HepG2 (cell line): ENCODE data around the gene ZNF180.

ENCODE experiments used
- CREB1 ChIP-seq, 2 experiments: fragments of 450-650 bp in 1 of 2; IDR thresholded peaks; 2 replicates each; pipeline ENCODE4 v1.6.1; 2016 to 2017; ENCODE audit warnings: control low read depth in 1 of 2, mild to moderate bottlenecking in 1 of 2, missing compliant biosample characterization in 1 of 2, missing genetic modification characterization in 1 of 2
- RNF2 ChIP-seq: fragments of 450-650 bp; conservative IDR thresholded peaks from 2 replicates; pipeline ENCODE4 v1.6.1; 2016; ENCODE audit warnings: low read depth
- ZNF30 ChIP-seq: sonication (generic); formaldehyde crosslinking; IDR thresholded peaks from 2 replicates; pipeline ENCODE4 v1.5.0; 2020; ENCODE audit warnings: mild to moderate bottlenecking, missing genetic modification reagents
- TF ChIP-seq, protein P1 (sequence below): sonication (generic); formaldehyde crosslinking; IDR thresholded peaks from 2 replicates; pipeline ENCODE4 v1.4.0; 2020; ENCODE audit warnings: missing genetic modification reagents, borderline replicate concordance
- TF ChIP-seq, protein P2 (sequence below): sonication (generic); formaldehyde crosslinking; IDR thresholded peaks from 2 replicates; pipeline ENCODE4 v1.5.0; 2020; ENCODE audit warnings: mild to moderate bottlenecking, missing genetic modification reagents, moderate library complexity

DNA sequence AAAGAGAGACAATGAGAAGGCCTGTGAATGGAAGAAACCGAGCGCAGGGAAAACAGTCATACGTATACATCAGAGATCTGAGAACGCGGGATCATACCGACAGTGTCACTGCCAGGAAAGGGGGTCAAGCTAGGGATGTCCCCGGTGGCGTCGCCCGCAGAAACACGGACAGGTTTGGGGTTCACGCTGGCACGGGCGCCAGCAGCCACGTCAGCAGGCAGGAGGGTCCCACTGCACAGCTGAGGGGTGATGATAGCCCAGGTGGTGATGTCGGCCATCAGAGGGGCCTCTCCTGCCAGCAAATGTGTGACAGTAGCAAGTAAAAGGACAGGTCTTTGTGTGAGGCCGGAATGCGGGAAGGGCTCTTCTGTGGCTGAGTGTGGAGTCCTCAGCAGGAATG is 48.6 kb downstream of the ZNF180 start:
- TF ChIP-seq, protein P1, sequence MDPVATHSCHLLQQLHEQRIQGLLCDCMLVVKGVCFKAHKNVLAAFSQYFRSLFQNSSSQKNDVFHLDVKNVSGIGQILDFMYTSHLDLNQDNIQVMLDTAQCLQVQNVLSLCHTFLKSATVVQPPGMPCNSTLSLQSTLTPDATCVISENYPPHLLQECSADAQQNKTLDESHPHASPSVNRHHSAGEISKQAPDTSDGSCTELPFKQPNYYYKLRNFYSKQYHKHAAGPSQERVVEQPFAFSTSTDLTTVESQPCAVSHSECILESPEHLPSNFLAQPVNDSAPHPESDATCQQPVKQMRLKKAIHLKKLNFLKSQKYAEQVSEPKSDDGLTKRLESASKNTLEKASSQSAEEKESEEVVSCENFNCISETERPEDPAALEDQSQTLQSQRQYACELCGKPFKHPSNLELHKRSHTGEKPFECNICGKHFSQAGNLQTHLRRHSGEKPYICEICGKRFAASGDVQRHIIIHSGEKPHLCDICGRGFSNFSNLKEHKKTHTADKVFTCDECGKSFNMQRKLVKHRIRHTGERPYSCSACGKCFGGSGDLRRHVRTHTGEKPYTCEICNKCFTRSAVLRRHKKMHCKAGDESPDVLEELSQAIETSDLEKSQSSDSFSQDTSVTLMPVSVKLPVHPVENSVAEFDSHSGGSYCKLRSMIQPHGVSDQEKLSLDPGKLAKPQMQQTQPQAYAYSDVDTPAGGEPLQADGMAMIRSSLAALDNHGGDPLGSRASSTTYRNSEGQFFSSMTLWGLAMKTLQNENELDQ (CRISPR knock-in tag): no peak
- TF ChIP-seq RNF2: no peak
- TF ChIP-seq CREB1 (IDR thresholded peaks at IDR 0.05): no peak
- no peak for TF ChIP-seq CREB1 (CRISPR knock-in tag; IDR thresholded peaks at IDR 0.05)
- TF ChIP-seq, protein P2, sequence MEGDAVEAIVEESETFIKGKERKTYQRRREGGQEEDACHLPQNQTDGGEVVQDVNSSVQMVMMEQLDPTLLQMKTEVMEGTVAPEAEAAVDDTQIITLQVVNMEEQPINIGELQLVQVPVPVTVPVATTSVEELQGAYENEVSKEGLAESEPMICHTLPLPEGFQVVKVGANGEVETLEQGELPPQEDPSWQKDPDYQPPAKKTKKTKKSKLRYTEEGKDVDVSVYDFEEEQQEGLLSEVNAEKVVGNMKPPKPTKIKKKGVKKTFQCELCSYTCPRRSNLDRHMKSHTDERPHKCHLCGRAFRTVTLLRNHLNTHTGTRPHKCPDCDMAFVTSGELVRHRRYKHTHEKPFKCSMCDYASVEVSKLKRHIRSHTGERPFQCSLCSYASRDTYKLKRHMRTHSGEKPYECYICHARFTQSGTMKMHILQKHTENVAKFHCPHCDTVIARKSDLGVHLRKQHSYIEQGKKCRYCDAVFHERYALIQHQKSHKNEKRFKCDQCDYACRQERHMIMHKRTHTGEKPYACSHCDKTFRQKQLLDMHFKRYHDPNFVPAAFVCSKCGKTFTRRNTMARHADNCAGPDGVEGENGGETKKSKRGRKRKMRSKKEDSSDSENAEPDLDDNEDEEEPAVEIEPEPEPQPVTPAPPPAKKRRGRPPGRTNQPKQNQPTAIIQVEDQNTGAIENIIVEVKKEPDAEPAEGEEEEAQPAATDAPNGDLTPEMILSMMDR: no peak
- no peak for TF ChIP-seq ZNF30
